SU-DHL-6 (cell line): ENCODE measurements around the gene FANCC.

Source experiments
- CTCF ChIP-seq: fragments of 200-600 bp; sonication (generic); IDR thresholded peaks from one replicate; pipeline ENCODE4 v1.5.1; 2017; ENCODE audit warnings: antibody characterized with exemption, mild to moderate bottlenecking, low read length, moderate library complexity; ENCODE audit not compliant: insufficient read depth, poor library complexity, severe bottlenecking
- EZH2phosphoT487 ChIP-seq: fragments of 200-600 bp; sonication (generic), shearing (Covaris generic); conservative IDR thresholded peaks from 2 replicates; pipeline ENCODE4 v1.6.1; 2018; ENCODE audit warnings: mild to moderate bottlenecking, antibody characterized with exemption, low read length, moderate library complexity, mixed read lengths

- TF ChIP-seq CTCF = no peak
- TF ChIP-seq EZH2phosphoT487 = no peak
Observed at GRCh38 chr9:95276395-95276954, 41.0 kb downstream of the FANCC start.
